B cell (primary cell): ENCODE data around the gene CTNNA3. TPM values are rescaled to one million over a fixed set of nuclear protein-coding genes. Genes with fewer than 3 reads are reported as not detected.

Source experiments
- ATAC-seq: fragments of 200-7000 bp; cut with Tn5 transposase; one replicate; pipeline ENCODE4 v1.10.0; 2021; ENCODE audit warnings: low read depth, mild to moderate bottlenecking, moderate number of reproducible peaks, moderate library complexity
- CTCF ChIA-PET: fragments of 350-600 bp; sonication (Branson Sonifier 250); formaldehyde crosslinking; loops from one replicate; lab custom pipeline; 2021; ENCODE audit warnings: antibody characterized with exemption, inconsistent platforms; lab: Charles Lee
- POLR2A ChIA-PET: fragments of 350-600 bp; sonication (Branson Sonifier 250); formaldehyde crosslinking; loops from one replicate; lab custom pipeline; 2021; ENCODE audit warnings: antibody characterized with exemption; lab: Charles Lee
- DNase-seq: peaks from one replicate; pipeline ENCODE4 v3.0.0; 2013
- H2AFZ ChIP-seq: 2 replicates; pipeline ENCODE4 v1.6.1; 2012; ENCODE audit warnings: mild to moderate bottlenecking, low read depth, low read length; ENCODE audit not compliant: insufficient read depth, poor library complexity, severe bottlenecking
- H3K27ac ChIP-seq, 2 donors: 1 replicate in 1 of 2; 2 replicates in 1 of 2; pipeline ENCODE4 v1.5.1; 2012 to 2013; ENCODE audit warnings: low read length in 2 of 2, mild to moderate bottlenecking in 2 of 2, moderate library complexity in 1 of 2
- H3K27me3 ChIP-seq, 4 experiments: fragments of 200-600 bp in 1 of 4; sonication (generic) in 1 of 4; replicated peaks in 1 of 4; 1 replicate in 2 of 4; 2 replicates in 2 of 4; pipeline versions ENCODE4 v1.6.1 to v1.7.0; 2013 to 2016; ENCODE audit warnings: low read length in 3 of 4, mild to moderate bottlenecking in 2 of 4, mixed read lengths in 1 of 4, moderate library complexity in 1 of 4; ENCODE audit not compliant: insufficient read depth in 4 of 4, control insufficient read depth in 3 of 4; ENCODE audit errors: control extremely low read depth in 1 of 4
- H3K36me3 ChIP-seq, 2 experiments: replicated peaks in 1 of 2; 1 replicate in 1 of 2; 2 replicates in 1 of 2; pipeline versions ENCODE4 v1.6.1 to v1.7.1; 2013; ENCODE audit warnings: low read length in 1 of 2; ENCODE audit not compliant: insufficient read depth in 2 of 2, control insufficient read depth in 1 of 2; ENCODE audit errors: control extremely low read depth in 1 of 2, extremely low read depth in 1 of 2
- H3K4me1 ChIP-seq, 2 donors: fragments of 200-600 bp in 1 of 2; sonication (generic) in 1 of 2; 1 replicate in 1 of 2; 2 replicates in 1 of 2; pipeline versions ENCODE4 v1.5.1 to v1.6.1; 2013 to 2017; ENCODE audit warnings: low read length in 2 of 2; ENCODE audit not compliant: control insufficient read depth in 2 of 2, insufficient read depth in 2 of 2
- H3K4me2 ChIP-seq: replicated peaks from 2 replicates; pipeline ENCODE3; 2012; ENCODE audit warnings: mild to moderate bottlenecking, low read depth, low read length; ENCODE audit not compliant: poor library complexity, severe bottlenecking
- H3K4me3 ChIP-seq, 5 experiments: fragments of 200-600 bp in 1 of 5; sonication (generic) in 1 of 5; 1 replicate in 3 of 5; 2 replicates in 2 of 5; pipeline versions ENCODE4 v1.5.1 to v1.7.0; 2011 to 2016; ENCODE audit warnings: low read length in 4 of 5, mild to moderate bottlenecking in 4 of 5, low read depth in 2 of 5, control low read depth in 1 of 5, moderate library complexity in 1 of 5; ENCODE audit not compliant: insufficient read depth in 1 of 5; ENCODE audit errors: control extremely low read depth in 1 of 5, extremely low read depth in 1 of 5
- H3K79me2 ChIP-seq: fragments of 200-600 bp; sonication (generic); one replicate; pipeline ENCODE4 v1.6.0; 2016; ENCODE audit warnings: low read length; ENCODE audit not compliant: control insufficient read depth, insufficient read depth
- H3K9ac ChIP-seq: fragments of 200-600 bp; sonication (generic); 2 replicates; pipeline ENCODE4 v1.6.1; 2017; ENCODE audit warnings: mild to moderate bottlenecking, low read length, moderate library complexity
- H3K9me3 ChIP-seq, 3 donors: one replicate each; pipeline versions ENCODE4 v1.6.1 to v1.7.1; 2013; ENCODE audit warnings: low read length in 2 of 3; ENCODE audit not compliant: control insufficient read depth in 2 of 3, insufficient read depth in 1 of 3; ENCODE audit errors: control extremely low read depth in 1 of 3
- H4K20me1 ChIP-seq: 2 replicates; pipeline ENCODE4 v1.6.0; 2012; ENCODE audit warnings: mild to moderate bottlenecking, low read length; ENCODE audit not compliant: insufficient read depth, control insufficient read depth, poor library complexity, severe bottlenecking
- H3K27ac Mint-ChIP-seq: one replicate; pipeline ENCODE4 v1.8.0; 2021; ENCODE audit warnings: mixed read lengths
- H3K27me3 Mint-ChIP-seq: one replicate; pipeline ENCODE4 v1.8.0; 2021; ENCODE audit warnings: mixed read lengths
- H3K4me1 Mint-ChIP-seq: one replicate; pipeline ENCODE4 v1.8.0; 2021; ENCODE audit warnings: mixed read lengths
- H3K4me3 Mint-ChIP-seq: one replicate; pipeline ENCODE4 v1.8.0; 2021; ENCODE audit warnings: mixed read lengths
- H3K9me3 Mint-ChIP-seq: one replicate; pipeline ENCODE4 v1.8.0; 2022; ENCODE audit warnings: mixed read lengths; ENCODE audit not compliant: insufficient read depth
- EZH2 ChIP-seq: IDR thresholded peaks from 2 replicates; pipeline ENCODE4 v1.6.1; 2012; ENCODE audit warnings: borderline replicate concordance, low read depth, mild to moderate bottlenecking, moderate library complexity, low read length; ENCODE audit not compliant: insufficient read depth, poor library complexity, severe bottlenecking
- WGBS: methylation state at CpG from one replicate; pipeline ENCODE4 v1.1.5; 2013; ENCODE audit warnings: missing lambda C conversion rate; ENCODE audit not compliant: insufficient coverage; 5-methylcytosine and 5-hydroxymethylcytosine counted together
- intact Hi-C: fragments of 100-400 bp; cut with micrococcal nuclease; formaldehyde crosslinking; loops from one replicate; pipeline ENCODE4 v1.10.0; 2022
- polyA plus RNA-seq: library from polyadenylated mRNA; depleted of rRNA; stranded (reverse); fragments of >200 nt; gene quantifications from 2 replicates; pipeline ENCODE4 v1.2.3, GENCODE V29; 2012
- total RNA-seq, 2 donors: library from RNA; stranded (reverse); fragments of 120-200 nt in 1 of 2; gene quantifications; 1 replicate in 1 of 2; 2 replicates in 1 of 2; pipeline versions ENCODE4 v1.2.3 to v1.2.4, GENCODE V29; 2013 to 2022
- TF ChIP-seq, protein P1 (sequence below): fragments of 200-600 bp; IDR thresholded peaks from one replicate; pipeline ENCODE4 v1.8.0; 2022; ENCODE audit warnings: antibody characterized with exemption, mild to moderate bottlenecking

The CTNNA3 gene
- total and polyA plus RNA-seq, 2 donors (not counting 1 experiment from before 2014, with no cell fraction given) = 0.01 TPM; not detected in 1

DNA sequence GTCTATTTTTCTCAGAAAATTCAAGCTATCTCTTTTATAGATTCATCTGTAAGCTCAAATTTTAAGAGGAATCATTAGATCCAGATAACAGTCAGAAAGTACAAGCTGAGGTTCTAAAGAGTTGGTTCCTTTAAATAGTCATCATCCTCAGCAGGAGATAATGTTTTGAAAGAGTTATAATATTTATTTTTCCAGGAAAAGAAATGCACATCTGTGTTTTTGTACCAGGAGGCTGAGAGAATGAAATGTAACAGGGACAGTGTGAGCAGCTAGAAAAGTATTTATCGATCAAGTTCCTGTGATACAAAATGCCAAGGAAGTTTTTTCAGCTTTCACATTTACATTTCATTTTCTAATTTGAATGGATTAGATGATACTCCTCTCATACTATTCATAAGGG lies 890.4 kb downstream of the CTNNA3 start:
- Histone ChIP-seq H2AFZ (no peak overlapping the region), H3K4me2 (no peak overlapping the region), H3K79me2 (no peaks in the 10 kb centered on the region), H3K9ac (no peak overlapping the region), H4K20me1 (no peaks in the 10 kb centered on the region), H3K27ac (no peak overlapping the region), H3K27me3 (no peaks in the 10 kb centered on the region), H3K4me3 (no peak overlapping the region), H3K4me1 (no peaks in the 10 kb centered on the region), H3K9me3 (peaks cover 0 to 1% (median 0%) of the 10 kb centered on the region in 3 donors), H3K36me3 (no peaks in the 10 kb centered on the region)
- TF ChIP-seq, protein P1, sequence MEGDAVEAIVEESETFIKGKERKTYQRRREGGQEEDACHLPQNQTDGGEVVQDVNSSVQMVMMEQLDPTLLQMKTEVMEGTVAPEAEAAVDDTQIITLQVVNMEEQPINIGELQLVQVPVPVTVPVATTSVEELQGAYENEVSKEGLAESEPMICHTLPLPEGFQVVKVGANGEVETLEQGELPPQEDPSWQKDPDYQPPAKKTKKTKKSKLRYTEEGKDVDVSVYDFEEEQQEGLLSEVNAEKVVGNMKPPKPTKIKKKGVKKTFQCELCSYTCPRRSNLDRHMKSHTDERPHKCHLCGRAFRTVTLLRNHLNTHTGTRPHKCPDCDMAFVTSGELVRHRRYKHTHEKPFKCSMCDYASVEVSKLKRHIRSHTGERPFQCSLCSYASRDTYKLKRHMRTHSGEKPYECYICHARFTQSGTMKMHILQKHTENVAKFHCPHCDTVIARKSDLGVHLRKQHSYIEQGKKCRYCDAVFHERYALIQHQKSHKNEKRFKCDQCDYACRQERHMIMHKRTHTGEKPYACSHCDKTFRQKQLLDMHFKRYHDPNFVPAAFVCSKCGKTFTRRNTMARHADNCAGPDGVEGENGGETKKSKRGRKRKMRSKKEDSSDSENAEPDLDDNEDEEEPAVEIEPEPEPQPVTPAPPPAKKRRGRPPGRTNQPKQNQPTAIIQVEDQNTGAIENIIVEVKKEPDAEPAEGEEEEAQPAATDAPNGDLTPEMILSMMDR = no peak
- TF ChIP-seq EZH2 = no peak
- Mint-ChIP-seq H3K4me1 (no peaks in the 10 kb centered on the region), H3K27ac (no peak overlapping the region), H3K4me3 (no peak overlapping the region), H3K9me3 (peaks cover 4% of the 10 kb centered on the region), H3K27me3 (no peaks in the 10 kb centered on the region)
- CTCF ChIA-PET = no interaction called here
- DNase-seq (no peak), ATAC-seq (no peak)
- POLR2A ChIA-PET = no interaction called here
- intact Hi-C loops = no loop called here
- no CpG with 5 or more reads among the region's 1 CpG for whole genome bisulfite sequencing

- CTCF ChIA-PET = no interaction called here
- Histone ChIP-seq H3K36me3 (no peaks in the 10 kb centered on the region), H2AFZ (no peak overlapping the region), H3K4me2 (no peak overlapping the region), H3K79me2 (no peaks in the 10 kb centered on the region), H3K9me3 (no peaks in the 10 kb centered on the region), H4K20me1 (no peaks in the 10 kb centered on the region), H3K9ac (no peak overlapping the region), H3K4me1 (no peaks in the 10 kb centered on the region), H3K4me3 (no peak overlapping the region), H3K27me3 (no peaks in the 10 kb centered on the region), H3K27ac (no peak overlapping the region)
- no CpG with 5 or more reads among the region's 3 CpGs for WGBS
- intact Hi-C loops = no loop called here
- Mint-ChIP-seq H3K9me3 (peaks cover 4% of the 10 kb centered on the region), H3K4me3 (no peak overlapping the region), H3K27ac (no peak overlapping the region), H3K4me1 (no peaks in the 10 kb centered on the region), H3K27me3 (no peaks in the 10 kb centered on the region)
- ATAC-seq (no peak), DNase-seq (no peak)
- TF ChIP-seq, protein P1 = no peak
- TF ChIP-seq EZH2 = no peak
- POLR2A ChIA-PET = no interaction called here
Measured at GRCh38 chr10:66804962-66805361, 891.0 kb downstream of the CTNNA3 start.
